Subcutaneous abdominal adipose tissue (tissue), 5 donors: ENCODE results near the gene ZNRF4.

ENCODE experiments used
- H3K27ac ChIP-seq: one replicate; pipeline ENCODE4 v1.7.0; 2013; ENCODE audit warnings: low read depth, mild to moderate bottlenecking, inconsistent platforms, low read length, moderate library complexity
- H3K27me3 ChIP-seq, 5 donors: one replicate each; pipeline ENCODE4 v1.7.0; 2013; ENCODE audit warnings: low read length in 5 of 5, inconsistent platforms in 1 of 5; ENCODE audit not compliant: control insufficient read depth in 5 of 5, insufficient read depth in 4 of 5
- H3K36me3 ChIP-seq, 5 donors: one replicate each; pipeline ENCODE4 v1.7.0; 2013; ENCODE audit warnings: low read length in 5 of 5; ENCODE audit not compliant: control insufficient read depth in 5 of 5, insufficient read depth in 5 of 5
- H3K4me1 ChIP-seq, 5 donors: one replicate each; pipeline ENCODE4 v1.7.0; 2013; ENCODE audit warnings: low read length in 5 of 5, mild to moderate bottlenecking in 3 of 5, moderate library complexity in 1 of 5; ENCODE audit not compliant: control insufficient read depth in 5 of 5, insufficient read depth in 5 of 5
- H3K4me3 ChIP-seq, 5 donors: one replicate each; pipeline ENCODE4 v1.7.0; 2013; ENCODE audit warnings: low read length in 5 of 5, low read depth in 1 of 5
- H3K9ac ChIP-seq, 5 donors: one replicate each; pipeline ENCODE4 v1.7.0; 2013; ENCODE audit warnings: low read length in 5 of 5, mild to moderate bottlenecking in 4 of 5, moderate library complexity in 3 of 5
- H3K9me3 ChIP-seq, 5 donors: one replicate each; pipeline ENCODE4 v1.7.0; 2013; ENCODE audit warnings: low read length in 5 of 5; ENCODE audit not compliant: control insufficient read depth in 5 of 5
- donor health status: healthy.
- donor health status: healthy.
- donor health status: healthy.
- donor health status: healthy.
- donor health status: healthy.

ZNRF4 gene

DNA sequence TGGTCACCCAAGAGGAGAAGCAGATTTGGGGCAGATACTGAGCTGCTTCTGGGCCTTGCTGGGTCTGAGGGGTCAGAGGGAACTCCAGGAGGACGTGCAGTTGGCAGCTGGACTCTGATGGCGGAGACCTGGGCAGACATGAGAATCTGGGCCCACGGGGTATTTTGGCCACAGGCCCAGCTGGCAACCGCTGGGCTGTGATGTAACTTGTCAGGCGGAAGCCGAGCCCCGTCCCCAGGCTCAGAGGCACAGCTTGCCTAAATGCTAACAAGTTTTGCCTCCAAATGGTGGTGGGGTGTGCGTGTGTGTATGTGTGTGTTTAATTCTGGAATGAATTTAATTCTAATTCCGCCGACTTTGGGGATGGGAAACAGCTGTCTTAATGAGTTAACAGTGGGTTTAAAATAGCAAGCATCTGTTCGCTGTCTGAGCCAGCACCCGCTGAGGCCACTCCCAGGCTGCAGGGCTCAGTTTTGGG lies 11.6 kb downstream of the ZNRF4 start:
- Histone ChIP-seq H3K9ac (no peak overlapping the region), H3K36me3 (no peaks in the 10 kb centered on the region), H3K27me3 (peaks cover 0 to 8% (median 3%) of the 10 kb centered on the region in 5 donors), H3K4me1 (peaks cover 0 to 8% (median 4%) of the 10 kb centered on the region in 5 donors), H3K4me3 (no peak overlapping the region), H3K9me3 (peaks cover 0 to 3% (median 0%) of the 10 kb centered on the region in 5 donors), H3K27ac (no peak overlapping the region)

DNA sequence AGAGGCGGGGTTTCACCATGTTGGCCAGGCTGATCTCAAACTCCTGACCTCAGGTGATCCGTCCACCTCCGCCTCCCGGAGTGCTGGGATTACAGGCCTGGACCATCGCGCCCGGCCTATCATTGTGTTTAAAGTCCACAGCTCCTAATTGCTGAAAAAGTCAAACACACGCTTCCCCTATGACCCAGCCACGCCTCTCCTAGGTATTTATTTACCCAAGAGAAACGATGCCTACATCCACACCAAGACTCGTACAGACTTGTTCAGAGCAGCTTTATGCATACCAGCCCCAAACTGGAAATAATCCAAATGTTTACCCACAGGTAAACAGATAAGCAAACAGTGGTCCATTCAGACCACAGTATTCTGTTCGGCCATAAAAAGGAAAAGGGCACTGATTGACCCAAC lies 15.1 kb downstream of the ZNRF4 start:
- peaks cover 0 to 8% (median 4%) of the 10 kb centered on the region in 5 donors for H3K4me1 ChIP-seq
- no peak overlapping the region for H3K4me3 ChIP-seq
- H3K27ac ChIP-seq, result no peak overlapping the region
- peaks cover 0 to 20% (median 9%) of the 10 kb centered on the region in 5 donors for H3K27me3 ChIP-seq
- peaks cover 0 to 3% (median 0%) of the 10 kb centered on the region in 5 donors for H3K9me3 ChIP-seq
- no peak overlapping the region for H3K9ac ChIP-seq
- H3K36me3 ChIP-seq, result no peaks in the 10 kb centered on the region

DNA sequence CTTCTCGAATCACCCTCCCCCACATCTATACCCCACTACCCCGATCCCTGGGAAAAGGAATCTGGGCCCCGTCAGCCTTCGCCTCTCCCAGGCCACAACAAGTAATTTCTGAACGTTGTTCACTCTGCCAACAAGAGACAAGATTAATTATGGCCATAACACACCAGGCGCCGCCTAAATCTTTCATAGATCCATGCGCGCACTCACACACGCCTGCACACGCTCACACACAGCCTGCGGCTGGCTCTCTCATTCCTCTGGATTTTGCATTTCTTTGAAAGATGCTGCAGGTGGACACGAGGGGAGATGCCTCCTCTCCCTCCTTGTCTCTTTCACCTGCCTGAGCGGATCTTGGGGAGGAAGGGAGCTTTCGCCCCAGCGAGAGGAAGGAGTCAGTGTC lies 17.1 kb downstream of the ZNRF4 start:
- peaks cover 0 to 1% (median 0%) of the 10 kb centered on the region in 5 donors for H3K4me1 ChIP-seq
- H3K4me3 ChIP-seq, result no peak overlapping the region
- H3K9ac ChIP-seq, result no peak overlapping the region
- no peak overlapping the region for H3K27ac ChIP-seq
- no peaks in the 10 kb centered on the region for H3K9me3 ChIP-seq
- no peaks in the 10 kb centered on the region for H3K36me3 ChIP-seq
- peaks cover 3 to 20% (median 10%) of the 10 kb centered on the region in 5 donors for H3K27me3 ChIP-seq

DNA sequence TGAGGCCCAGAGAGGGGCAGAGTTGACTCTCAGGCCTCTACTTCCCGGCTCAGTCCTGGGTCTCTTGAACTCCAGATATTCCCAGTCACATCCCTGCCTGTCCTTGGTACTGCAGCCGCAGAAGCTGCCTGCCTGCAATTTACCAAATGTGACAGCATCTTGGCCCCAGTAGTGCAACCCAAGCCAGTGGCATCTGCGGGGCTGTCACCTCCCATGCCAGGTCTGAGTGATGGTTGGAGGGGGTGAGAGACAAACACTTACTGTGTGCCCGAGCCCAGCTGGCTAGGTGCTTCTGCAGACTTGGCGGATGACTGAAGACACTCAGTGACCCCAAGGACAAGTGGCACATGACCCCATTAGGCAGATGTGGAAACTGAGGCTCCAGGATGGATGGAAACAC lies 18.4 kb downstream of the ZNRF4 start:
- no peak overlapping the region for H3K9ac ChIP-seq
- H3K4me3 ChIP-seq, result no peak overlapping the region
- peaks cover 0 to 2% (median 0%) of the 10 kb centered on the region in 5 donors for H3K9me3 ChIP-seq
- peaks cover 10 to 29% (median 20%) of the 10 kb centered on the region in 5 donors for H3K27me3 ChIP-seq
- no peaks in the 10 kb centered on the region for H3K4me1 ChIP-seq
- no peak overlapping the region for H3K27ac ChIP-seq
- H3K36me3 ChIP-seq, result no peaks in the 10 kb centered on the region

DNA sequence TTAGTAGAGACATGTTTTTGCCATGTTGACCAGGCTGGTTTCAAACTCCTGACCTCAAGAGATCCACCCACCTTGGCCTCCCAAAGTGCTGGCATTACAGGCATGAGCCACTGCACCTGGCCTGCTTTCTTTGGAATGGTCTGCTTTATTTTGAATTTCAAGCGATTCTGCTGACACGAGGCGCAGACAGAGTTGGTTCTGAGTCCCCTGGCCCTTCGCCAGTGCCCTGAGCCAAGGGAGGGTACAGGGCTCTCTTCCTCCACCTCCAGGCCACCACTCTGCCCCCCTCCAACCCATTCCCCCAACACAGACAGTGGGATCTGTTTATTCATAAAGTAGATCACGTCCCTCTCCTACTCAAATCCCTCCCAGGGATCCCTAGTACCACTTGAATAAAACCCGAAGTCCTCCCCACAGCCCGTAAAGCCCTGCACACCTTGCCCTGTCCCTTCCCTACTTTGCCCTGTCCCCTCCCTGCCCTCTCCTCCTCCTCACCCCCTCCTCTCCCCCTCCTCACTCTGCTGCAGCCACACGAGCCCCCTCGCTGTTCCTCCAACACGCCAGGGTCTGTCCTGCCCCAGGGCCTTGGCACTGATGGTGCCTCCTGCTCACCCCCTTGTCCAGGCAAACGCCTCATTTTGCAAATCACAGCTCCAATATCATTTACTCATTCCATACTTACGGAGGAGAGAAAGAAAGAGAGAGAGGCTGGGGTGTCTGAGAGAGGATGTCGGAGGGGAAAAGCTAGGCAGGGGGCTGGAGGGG lies 22.4 kb downstream of the ZNRF4 start:
- Histone ChIP-seq H3K27me3 (peaks cover 19 to 40% (median 36%) of the 10 kb centered on the region in 5 donors), H3K27ac (no peak overlapping the region), H3K9ac (no peak overlapping the region), H3K4me3 (no peak overlapping the region), H3K36me3 (no peaks in the 10 kb centered on the region), H3K9me3 (peaks cover 7 to 21% (median 17%) of the 10 kb centered on the region in 5 donors), H3K4me1 (no peaks in the 10 kb centered on the region)

DNA sequence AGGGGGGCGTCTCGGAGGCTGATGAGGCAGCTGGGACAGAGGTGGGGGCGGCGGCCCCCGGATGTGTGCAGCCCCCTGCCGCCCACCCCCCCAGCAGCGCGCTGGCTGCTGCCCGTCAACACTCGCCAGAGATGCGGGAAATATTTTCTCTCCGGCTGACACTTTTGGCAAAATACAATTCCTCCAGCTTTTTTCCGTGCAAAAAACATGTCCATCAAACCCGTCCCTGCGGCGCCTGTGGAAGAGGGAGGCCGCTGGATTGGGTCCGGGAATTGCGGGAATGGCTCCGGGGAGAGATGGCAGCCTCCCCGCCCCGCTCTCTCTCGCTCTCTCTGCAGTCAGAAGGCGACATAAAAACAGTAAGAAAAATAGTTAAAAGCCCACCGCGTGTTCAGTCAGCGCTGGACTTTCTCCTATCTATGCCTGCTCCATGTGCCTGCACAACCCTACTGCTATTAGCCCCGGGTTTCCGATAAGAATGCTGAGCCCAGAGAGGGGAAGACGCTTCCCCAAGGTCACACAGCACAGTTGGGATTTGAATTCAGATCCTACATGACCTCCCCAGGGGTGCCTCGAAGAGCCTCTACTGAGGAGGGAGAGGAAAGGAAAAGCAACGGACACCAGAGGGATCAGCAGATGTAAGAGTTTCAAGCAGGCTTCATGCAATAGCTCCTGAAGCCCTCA lies 23.2 kb downstream of the ZNRF4 start:
- no peak overlapping the region for H3K27ac ChIP-seq
- no peaks in the 10 kb centered on the region for H3K36me3 ChIP-seq
- H3K27me3 ChIP-seq, result peaks cover 19 to 40% (median 36%) of the 10 kb centered on the region in 5 donors
- no peak overlapping the region for H3K4me3 ChIP-seq
- no peak overlapping the region for H3K9ac ChIP-seq
- peaks cover 7 to 25% (median 20%) of the 10 kb centered on the region in 5 donors for H3K9me3 ChIP-seq
- H3K4me1 ChIP-seq, result no peaks in the 10 kb centered on the region

DNA sequence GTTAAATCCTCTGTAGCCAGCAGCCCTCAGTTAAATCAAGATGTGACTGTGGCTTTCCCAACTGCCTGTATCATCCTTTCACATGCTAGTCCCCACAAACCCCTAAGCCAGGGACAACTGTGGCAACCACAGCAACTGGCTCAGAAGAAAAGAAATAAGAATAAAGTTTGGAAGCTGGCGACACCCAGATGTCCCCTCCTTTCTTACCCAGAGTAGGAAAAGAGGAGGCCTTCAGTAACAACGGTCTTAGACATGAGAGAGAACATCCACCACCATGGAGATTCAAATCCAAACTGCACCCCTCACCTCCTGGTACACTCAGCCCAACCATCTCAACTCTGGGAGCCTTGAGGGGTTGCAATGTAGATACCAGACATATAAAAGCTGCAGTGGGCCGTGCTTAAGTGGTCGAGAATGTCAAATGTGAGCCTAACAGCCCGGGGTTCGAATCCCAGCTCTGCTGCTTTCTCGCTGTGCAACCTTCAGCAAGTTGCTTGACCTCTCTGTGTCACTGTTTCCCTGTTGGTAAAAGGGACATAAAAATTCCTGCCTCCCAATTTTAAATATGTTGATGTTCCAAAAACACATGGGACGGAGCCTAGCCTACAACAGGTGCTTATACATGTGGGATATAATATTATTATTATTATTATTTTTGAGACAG lies 23.8 kb downstream of the ZNRF4 start:
- H3K27ac ChIP-seq, result no peak overlapping the region
- no peaks in the 10 kb centered on the region for H3K4me1 ChIP-seq
- no peaks in the 10 kb centered on the region for H3K36me3 ChIP-seq
- no peak overlapping the region for H3K9ac ChIP-seq
- H3K9me3 ChIP-seq, result peaks cover 7 to 25% (median 20%) of the 10 kb centered on the region in 5 donors
- no peak overlapping the region for H3K4me3 ChIP-seq
- H3K27me3 ChIP-seq, result peaks cover 19 to 36% (median 31%) of the 10 kb centered on the region in 5 donors

DNA sequence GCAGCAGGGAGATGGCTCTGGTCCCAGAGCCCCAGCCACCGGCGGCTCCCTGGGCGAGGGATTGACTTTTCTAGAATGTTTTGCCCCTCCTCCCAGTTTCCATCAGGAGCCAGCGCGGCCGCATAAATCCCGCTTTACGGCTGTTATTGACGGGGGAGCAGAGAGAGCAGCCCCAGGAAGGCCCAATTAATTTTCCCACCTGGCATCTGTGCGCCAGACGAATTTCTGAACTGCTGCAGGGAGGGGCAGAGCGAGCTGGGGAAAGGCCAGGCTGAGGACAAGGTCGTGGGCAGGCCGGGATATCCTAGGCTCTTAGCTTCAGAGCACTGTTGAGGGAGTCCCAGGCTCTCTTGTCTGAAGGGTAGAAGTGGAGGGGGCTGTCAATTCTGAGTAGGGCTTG lies 24.7 kb downstream of the ZNRF4 start:
- no peak overlapping the region for H3K27ac ChIP-seq
- H3K9ac ChIP-seq, result no peak overlapping the region
- H3K36me3 ChIP-seq, result no peaks in the 10 kb centered on the region
- no peaks in the 10 kb centered on the region for H3K4me1 ChIP-seq
- H3K9me3 ChIP-seq, result peaks cover 7 to 25% (median 20%) of the 10 kb centered on the region in 5 donors
- peaks cover 19 to 40% (median 31%) of the 10 kb centered on the region in 5 donors for H3K27me3 ChIP-seq
- H3K4me3 ChIP-seq, result no peak overlapping the region

DNA sequence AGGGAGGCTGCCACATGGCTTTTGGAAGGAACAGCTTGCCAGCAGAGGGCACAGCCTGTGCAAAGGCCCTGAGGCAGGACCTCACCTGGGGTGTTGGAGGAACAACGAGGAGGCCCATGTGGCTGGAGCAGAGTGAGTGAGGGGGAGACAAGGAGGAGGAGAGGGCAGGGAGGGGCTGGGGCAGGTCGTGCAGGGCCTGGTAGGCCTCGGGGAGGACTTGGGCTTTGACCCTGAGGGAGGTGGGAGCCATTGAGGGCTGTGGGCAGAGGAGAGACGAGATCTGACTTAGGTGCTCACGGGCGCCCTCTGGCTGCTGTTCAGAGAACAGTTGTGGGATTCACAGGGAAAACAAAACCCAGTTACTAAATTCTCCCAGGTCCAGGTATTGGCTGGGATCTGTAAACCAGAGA lies 25.2 kb downstream of the ZNRF4 start:
- Histone ChIP-seq H3K27ac (no peak overlapping the region), H3K9me3 (peaks cover 7 to 25% (median 20%) of the 10 kb centered on the region in 5 donors), H3K4me1 (peaks cover 0 to 2% (median 0%) of the 10 kb centered on the region in 5 donors), H3K36me3 (no peaks in the 10 kb centered on the region), H3K4me3 (no peak overlapping the region), H3K9ac (no peak overlapping the region), H3K27me3 (peaks cover 19 to 39% (median 30%) of the 10 kb centered on the region in 5 donors)
